Neural cell (in vitro differentiated cells): ENCODE data around the gene SYNRG. TPM values are rescaled to one million over a fixed set of nuclear protein-coding genes. Genes with fewer than 3 reads are reported as not detected.

Source experiments
- H2AFZ ChIP-seq: fragments of 200-600, 300-800 bp; sonication (generic), shearing (Covaris generic); 2 replicates; pipeline ENCODE4 v1.6.0; 2014; ENCODE audit warnings: low read depth, mild to moderate bottlenecking, antibody characterized with exemption, low read length, moderate library complexity
- H3F3A ChIP-seq: fragments of 200-600 bp; shearing (Covaris generic); 2 replicates; pipeline ENCODE4 v1.6.1; 2016; ENCODE audit warnings: mild to moderate bottlenecking, moderate library complexity, mixed read lengths, antibody characterized with exemption, low read length; ENCODE audit not compliant: insufficient read depth, poor library complexity, severe bottlenecking
- H3K27ac ChIP-seq: fragments of 200-600, 300-800 bp; sonication (generic), shearing (Covaris generic); 2 replicates; pipeline ENCODE4 v1.5.1; 2014; ENCODE audit warnings: mild to moderate bottlenecking, low read length, moderate library complexity
- H3K27me3 ChIP-seq: fragments of 300-800, 200-600 bp; sonication (generic), shearing (Covaris generic); 2 replicates; pipeline ENCODE4 v1.6.0; 2014; ENCODE audit warnings: mild to moderate bottlenecking, low read depth, low read length, moderate library complexity; ENCODE audit not compliant: insufficient read depth
- H3K36me3 ChIP-seq: fragments of 300-800, 200-600 bp; sonication (generic), shearing (Covaris generic); 2 replicates; pipeline ENCODE4 v1.5.1; 2014; ENCODE audit warnings: mild to moderate bottlenecking, antibody characterized with exemption, low read length, moderate library complexity; ENCODE audit not compliant: insufficient read depth
- H3K4me2 ChIP-seq: fragments of 300-800, 200-600 bp; sonication (generic), shearing (Covaris generic); 2 replicates; pipeline ENCODE4 v1.6.0; 2014; ENCODE audit warnings: mild to moderate bottlenecking, low read length
- H3K4me3 ChIP-seq: fragments of 300-800, 200-600 bp; sonication (generic), shearing (Covaris generic); 2 replicates; pipeline ENCODE4 v1.5.1; 2014; ENCODE audit warnings: mild to moderate bottlenecking, low read length, moderate library complexity
- H3K79me2 ChIP-seq: fragments of 200-600 bp; shearing (Covaris generic); replicated peaks from 2 replicates; pipeline ENCODE4 v1.6.0; 2014; ENCODE audit warnings: mild to moderate bottlenecking, low read length, moderate library complexity; ENCODE audit not compliant: insufficient read depth
- H3K9ac ChIP-seq: fragments of 300-800, 200-600 bp; sonication (generic), shearing (Covaris generic); 2 replicates; pipeline ENCODE4 v1.6.1; 2016; ENCODE audit warnings: mild to moderate bottlenecking, low read length, mixed read lengths
- H3K9me2 ChIP-seq: fragments of 200-600 bp; shearing (Covaris generic); 2 replicates; pipeline ENCODE4 v1.6.1; 2016; ENCODE audit warnings: mild to moderate bottlenecking, low read length, mixed read lengths; ENCODE audit not compliant: insufficient read depth
- H3K9me3 ChIP-seq: fragments of 200-600, 300-800 bp; sonication (generic), shearing (Covaris generic); 2 replicates; pipeline ENCODE4 v1.6.1; 2016; ENCODE audit warnings: mild to moderate bottlenecking, mixed run types, low read length, moderate library complexity, mixed read lengths
- H4K20me1 ChIP-seq: fragments of 200-600 bp; shearing (Covaris generic); 2 replicates; pipeline ENCODE4 v1.6.1; 2016; ENCODE audit warnings: mild to moderate bottlenecking, mixed run types; ENCODE audit not compliant: insufficient read depth
- CTCF ChIP-seq: fragments of 450-650 bp; IDR thresholded peaks from 2 replicates; pipeline ENCODE4 v1.5.1; 2014; ENCODE audit warnings: antibody characterized with exemption, mild to moderate bottlenecking, moderate library complexity; ENCODE audit not compliant: poor library complexity, severe bottlenecking
- EP300 ChIP-seq: fragments of 450-650 bp; conservative IDR thresholded peaks from 2 replicates; pipeline ENCODE4 v1.6.1; 2014; ENCODE audit warnings: antibody characterized with exemption, mild to moderate bottlenecking, moderate library complexity; ENCODE audit not compliant: poor library complexity, severe bottlenecking
- EZH2 ChIP-seq: fragments of 200-600, 300-800 bp; shearing (Covaris generic), sonication (generic); IDR thresholded peaks from 2 replicates; pipeline ENCODE4 v1.6.1; 2014; ENCODE audit warnings: antibody characterized with exemption, low read length, borderline replicate concordance, mild to moderate bottlenecking; ENCODE audit not compliant: insufficient read depth, poor library complexity, severe bottlenecking
- MXI1 ChIP-seq: fragments of 450-650 bp; conservative IDR thresholded peaks from 2 replicates; pipeline ENCODE4 v1.6.1; 2014; ENCODE audit warnings: antibody characterized with exemption, mild to moderate bottlenecking; ENCODE audit not compliant: poor library complexity, severe bottlenecking
- POLR2AphosphoS5 ChIP-seq: IDR thresholded peaks from 2 replicates; pipeline ENCODE4 v1.6.1; 2012
- RAD21 ChIP-seq: fragments of 450-650 bp; conservative IDR thresholded peaks from 2 replicates; pipeline ENCODE4 v1.6.1; 2014; ENCODE audit warnings: antibody characterized with exemption, mild to moderate bottlenecking, moderate library complexity
- REST ChIP-seq: IDR thresholded peaks from 2 replicates; pipeline ENCODE4 v1.6.1; 2012; ENCODE audit warnings: borderline replicate concordance
- SMC3 ChIP-seq: fragments of 450-650 bp; conservative IDR thresholded peaks from 2 replicates; pipeline ENCODE4 v1.6.1; 2014; ENCODE audit warnings: antibody characterized with exemption, mild to moderate bottlenecking, moderate library complexity; ENCODE audit not compliant: poor library complexity
- TAF1 ChIP-seq: IDR thresholded peaks from 2 replicates; pipeline ENCODE4 v1.6.1; 2012; ENCODE audit warnings: low read depth
- polyA plus RNA-seq: library from polyadenylated mRNA; depleted of rRNA; stranded (reverse); fragments of >200 nt; gene quantifications from 2 replicates; pipeline ENCODE4 v1.2.3, GENCODE V29; 2014

The SYNRG gene
- polyA plus RNA-seq, 1 donor from 2014 or later, result 16.1 TPM

- Histone ChIP-seq H3K9me3 (no peaks in the 10 kb centered on the region), H3K4me2 (no peak overlapping the region), H3K9ac (no peak overlapping the region), H3K9me2 (no peaks in the 10 kb centered on the region), H3K27ac (no peak overlapping the region), H3F3A (no peaks in the 10 kb centered on the region), H3K27me3 (peaks cover 16% of the 10 kb centered on the region), H4K20me1 (no peaks in the 10 kb centered on the region), H3K36me3 (no peaks in the 10 kb centered on the region), H2AFZ (no peak overlapping the region), H3K4me3 (no peak overlapping the region), H3K79me2 (peaks cover 10% of the 10 kb centered on the region)
- TF ChIP-seq EP300 (no peak), MXI1 (no peak), EZH2 (no peak), SMC3 (no peak), TAF1 (no peak), POLR2AphosphoS5 (no peak), CTCF (no peak), RAD21 (no peak), REST (no peak)
These were observed 38.6 kb upstream of the SYNRG start for GRCh38 chr17:37647856-37648255.

GRCh38 chr17:37643869-37644268 is 34.7 kb upstream of the SYNRG start:
- Histone ChIP-seq H3K27me3 (peaks cover 16% of the 10 kb centered on the region), H3K79me2 (peaks cover 47% of the 10 kb centered on the region), H4K20me1 (no peaks in the 10 kb centered on the region), H3F3A (no peaks in the 10 kb centered on the region), H3K4me2 (peak overlapping the region; percentile 54), H3K9me2 (no peaks in the 10 kb centered on the region), H2AFZ (peak overlapping the region; percentile 80), H3K4me3 (peak overlapping the region; percentile 80), H3K27ac (peak overlapping the region; percentile 63), H3K36me3 (no peaks in the 10 kb centered on the region), H3K9ac (peak overlapping the region; percentile 77), H3K9me3 (no peaks in the 10 kb centered on the region)
- TF ChIP-seq EP300 (no peak), REST (no peak), MXI1 (no peak), POLR2AphosphoS5 (no peak), SMC3 (no peak), CTCF (no peak), TAF1 (no peak), RAD21 (no peak), EZH2 (no peak)
